ENCODE data around the gene NAPB.

GRCh38 chr20:23441850-23442313, 20.6 kb upstream of the NAPB start:
- peak; percentile 78 to 84 (median 82) for TF ChIP-seq CTCF (IDR thresholded peaks at IDR 0.05)
- TF ChIP-seq EP300 (IDR thresholded peaks at IDR 0.05) = no peak
